Erythroblast (primary cell): ENCODE measurements around the gene SEPTIN10.

Source experiments
- GATA1 ChIP-seq: IDR thresholded peaks from 2 replicates; pipeline ENCODE4 v1.6.1; 2011; ENCODE audit warnings: low read depth, mild to moderate bottlenecking, control low read depth, low read length, moderate library complexity
- POLR2A ChIP-seq: IDR thresholded peaks from 2 replicates; pipeline ENCODE4 v1.6.1; 2011; ENCODE audit warnings: mild to moderate bottlenecking, low read length

DNA sequence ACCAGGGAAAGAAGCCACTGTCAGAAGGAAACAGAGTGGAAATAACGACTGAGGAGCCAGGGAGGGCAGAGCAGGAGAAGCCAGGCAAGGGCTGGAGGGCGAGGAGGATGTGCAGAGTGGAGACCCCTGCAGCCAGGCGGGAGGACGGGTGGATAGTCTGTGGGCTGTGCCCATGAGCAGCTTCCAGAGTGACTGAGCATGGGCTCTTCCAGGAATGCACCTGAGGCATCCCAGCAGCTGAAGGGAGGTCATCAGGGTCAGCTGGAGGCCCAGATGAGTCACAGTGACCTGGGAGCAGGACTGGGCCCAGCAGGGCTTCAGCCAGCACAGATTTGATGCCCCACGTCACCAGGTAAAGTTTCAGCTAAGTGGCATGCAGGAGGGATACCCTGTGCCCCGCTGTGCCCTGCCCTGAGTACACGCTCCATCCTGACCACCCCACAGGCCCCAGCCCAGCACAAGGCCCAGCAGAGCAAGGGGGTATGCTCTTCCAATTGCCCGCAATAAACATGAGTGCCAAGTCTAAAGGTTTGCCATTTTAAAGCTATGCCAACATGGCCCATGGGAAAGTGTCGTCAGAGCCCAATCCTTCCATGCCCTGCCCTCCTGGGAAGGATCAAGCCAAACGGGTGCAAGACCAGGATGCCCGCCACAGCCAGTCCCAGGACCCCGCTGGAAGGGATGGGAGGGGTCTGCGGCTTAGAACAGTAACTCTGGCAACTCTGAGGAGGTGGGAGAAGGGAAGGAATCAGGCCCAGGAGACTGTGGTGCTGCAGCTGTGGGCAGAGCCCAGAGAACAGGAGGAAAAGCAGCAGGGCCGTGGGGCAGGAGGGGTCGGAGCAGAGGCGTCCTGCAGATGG lies 85.7 kb downstream of the SEPTIN10 start:
- no peak for TF ChIP-seq POLR2A
- no peak for TF ChIP-seq GATA1
